GM19397 (cell line): ENCODE results near the gene SEC61A1.

Experiments
- ATAC-seq: cut with Tn5 transposase; IDR thresholded peaks from one replicate; pipeline ENCODE4 v1.9.1; 2021; ENCODE audit warnings: mild to moderate bottlenecking, moderate library complexity; ENCODE audit not compliant: unreplicated experiment

SEC61A1 gene

DNA sequence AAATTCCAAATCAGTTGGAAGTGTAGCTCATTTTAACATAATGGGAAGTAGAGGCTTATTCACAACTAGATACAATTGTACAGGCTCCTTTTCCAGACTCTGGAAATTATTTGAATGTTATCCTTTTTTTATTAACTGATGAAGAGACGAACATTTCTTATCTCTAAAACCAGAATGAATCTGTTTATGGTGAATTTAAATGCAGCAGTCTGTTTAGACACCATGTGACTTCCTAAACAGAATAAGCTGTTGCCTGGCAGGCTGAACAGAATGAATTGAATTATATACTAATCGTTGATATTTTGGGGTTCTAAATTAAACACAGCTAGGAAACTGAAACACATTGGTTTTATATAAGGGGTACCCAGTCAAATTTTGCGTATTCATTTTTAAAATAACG is 4.0 kb downstream of the SEC61A1 start:
- ATAC-seq, result no peak

GRCh38 chr3:128060473-128061381 is 8.5 kb downstream of the SEC61A1 start:
- no peak for ATAC-seq

DNA sequence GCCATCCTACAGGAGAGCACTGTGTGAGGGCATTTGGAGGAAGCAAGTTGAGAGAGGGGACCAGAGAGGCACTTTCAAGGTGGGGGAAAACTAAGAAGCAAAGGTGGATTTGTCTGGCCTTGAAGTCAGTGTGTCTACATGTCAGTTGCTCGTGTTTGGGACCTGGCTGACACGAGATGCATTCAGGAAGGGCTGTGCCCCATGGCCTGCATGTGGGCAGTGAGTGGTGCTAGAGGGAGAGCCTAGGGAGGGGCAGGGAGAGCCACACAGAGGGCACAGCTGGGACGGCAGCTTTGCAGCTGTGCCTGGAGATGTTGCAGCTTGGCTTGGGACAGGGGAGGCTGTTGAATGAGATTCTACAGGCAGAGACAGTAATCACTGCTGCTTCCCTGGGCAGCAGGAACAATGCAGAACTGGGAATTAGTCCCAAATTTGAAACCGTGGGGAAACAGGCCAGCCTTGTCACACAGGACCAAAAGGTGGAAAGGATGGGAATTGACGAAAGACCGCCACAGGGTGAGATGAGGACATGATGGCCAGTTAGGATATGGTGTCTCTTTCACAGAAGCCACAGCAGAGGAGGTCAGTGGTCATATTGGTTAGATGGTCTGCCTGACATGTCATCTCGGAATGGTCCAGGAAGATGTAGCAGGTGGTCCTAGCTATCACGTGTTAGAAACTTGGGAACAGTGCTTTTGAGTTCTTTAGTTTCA is 10.0 kb downstream of the SEC61A1 start:
- ATAC-seq, result no peak

DNA sequence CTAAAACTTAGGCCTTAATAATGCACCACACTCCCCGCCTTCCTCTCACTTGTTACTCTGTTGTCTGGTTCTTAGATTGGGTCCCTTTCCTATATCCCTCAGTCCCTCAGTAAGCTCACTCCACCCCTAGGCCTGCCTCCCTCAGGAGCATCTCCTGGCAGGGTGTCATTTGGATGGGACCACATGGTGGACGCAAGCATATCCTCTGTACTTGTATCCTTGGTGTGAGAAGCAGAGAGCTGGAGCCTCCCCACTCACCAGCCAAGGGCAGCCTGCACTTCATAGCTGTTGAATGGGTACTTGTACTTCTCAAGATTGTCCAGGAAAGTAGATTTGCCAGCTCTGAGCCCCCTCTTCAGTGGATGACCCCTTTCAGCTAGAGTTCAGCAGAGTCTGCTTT is 11.6 kb downstream of the SEC61A1 start:
- ATAC-seq, result no peak

GRCh38 chr3:128064962-128065361 is 12.7 kb downstream of the SEC61A1 start:
- ATAC-seq, result no peak

- ATAC-seq, result no peak
Observed at GRCh38 chr3:128066114-128066513, 13.9 kb downstream of the SEC61A1 start.

- ATAC-seq, result no peak
Observed at GRCh38 chr3:128066676-128067075, 14.4 kb downstream of the SEC61A1 start.

- no peak for ATAC-seq
Observed at GRCh38 chr3:128067489-128067888, 15.3 kb downstream of the SEC61A1 start.

- no peak for ATAC-seq
Observed at GRCh38 chr3:128068156-128068620, 16.0 kb downstream of the SEC61A1 start.

DNA sequence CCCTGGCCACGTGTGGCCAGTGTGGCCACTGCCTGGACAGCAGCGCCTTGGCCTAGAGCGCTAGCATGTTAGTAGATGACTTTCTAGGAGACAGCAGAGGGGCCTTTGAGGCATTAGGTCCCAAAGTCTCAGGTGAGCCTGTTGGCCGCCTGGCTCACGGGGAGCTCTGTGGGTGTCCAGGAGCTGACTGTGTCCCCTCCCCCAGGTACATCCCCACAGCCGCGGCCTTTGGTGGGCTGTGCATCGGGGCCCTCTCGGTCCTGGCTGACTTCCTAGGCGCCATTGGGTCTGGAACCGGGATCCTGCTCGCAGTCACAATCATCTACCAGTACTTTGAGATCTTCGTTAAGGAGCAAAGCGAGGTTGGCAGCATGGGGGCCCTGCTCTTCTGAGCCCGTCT is 17.0 kb downstream of the SEC61A1 start:
- no peak for ATAC-seq

DNA sequence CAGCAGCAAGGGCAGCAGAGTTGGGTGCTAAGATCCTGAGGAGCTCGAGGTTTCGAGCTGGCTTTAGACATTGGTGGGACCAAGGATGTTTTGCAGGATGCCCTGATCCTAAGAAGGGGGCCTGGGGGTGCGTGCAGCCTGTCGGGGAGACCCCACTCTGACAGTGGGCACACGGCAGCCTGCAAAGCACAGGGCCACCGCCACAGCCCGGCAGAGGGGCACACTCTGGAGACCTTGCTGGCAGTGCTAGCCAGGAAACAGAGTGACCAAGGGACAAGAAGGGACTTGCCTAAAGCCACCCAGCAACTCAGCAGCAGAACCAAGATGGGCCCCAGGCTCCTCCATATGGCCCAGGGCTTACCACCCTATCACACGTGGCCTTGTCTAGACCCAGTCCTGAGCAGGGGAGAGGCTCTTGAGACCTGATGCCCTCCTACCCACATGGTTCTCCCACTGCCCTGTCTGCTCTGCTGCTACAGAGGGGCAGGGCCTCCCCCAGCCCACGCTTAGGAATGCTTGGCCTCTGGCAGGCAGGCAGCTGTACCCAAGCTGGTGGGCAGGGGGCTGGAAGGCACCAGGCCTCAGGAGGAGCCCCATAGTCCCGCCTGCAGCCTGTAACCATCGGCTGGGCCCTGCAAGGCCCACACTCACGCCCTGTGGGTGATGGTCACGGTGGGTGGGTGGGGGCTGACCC is 18.8 kb downstream of the SEC61A1 start:
- no peak for ATAC-seq

DNA sequence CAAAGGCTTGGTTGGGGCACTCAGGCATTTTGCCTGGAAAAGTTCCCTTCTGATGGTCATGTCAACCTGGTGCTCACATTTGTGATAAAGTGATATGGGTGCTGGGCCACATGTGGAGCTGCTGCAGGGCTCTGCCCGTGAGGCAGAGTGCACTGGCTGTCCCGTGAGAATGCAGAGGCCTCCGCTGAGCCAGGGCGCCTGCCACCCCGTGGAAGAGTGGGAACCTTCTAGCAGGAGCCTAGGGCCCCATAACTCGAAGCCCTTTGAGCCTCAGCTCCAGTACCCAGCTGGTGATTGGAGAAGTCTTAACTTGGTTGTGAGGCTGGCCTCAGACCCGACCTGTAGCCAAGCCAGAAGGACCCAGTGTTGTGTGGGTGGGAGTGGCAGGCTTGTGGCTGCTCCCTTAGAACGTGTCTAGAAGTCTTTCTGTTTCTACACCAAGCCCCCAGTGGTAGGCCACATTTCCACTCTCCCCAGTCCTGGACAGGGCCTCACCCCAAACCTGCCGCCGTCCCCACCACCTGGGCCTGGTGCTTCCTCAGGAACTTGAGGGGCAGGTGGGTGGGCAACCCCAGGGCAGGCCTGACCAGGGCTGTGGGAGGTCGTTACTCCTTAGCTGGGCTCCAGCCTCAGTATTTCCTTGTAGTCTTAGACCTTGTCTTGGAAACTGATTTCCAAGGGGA is 19.7 kb downstream of the SEC61A1 start:
- ATAC-seq, result no peak

DNA sequence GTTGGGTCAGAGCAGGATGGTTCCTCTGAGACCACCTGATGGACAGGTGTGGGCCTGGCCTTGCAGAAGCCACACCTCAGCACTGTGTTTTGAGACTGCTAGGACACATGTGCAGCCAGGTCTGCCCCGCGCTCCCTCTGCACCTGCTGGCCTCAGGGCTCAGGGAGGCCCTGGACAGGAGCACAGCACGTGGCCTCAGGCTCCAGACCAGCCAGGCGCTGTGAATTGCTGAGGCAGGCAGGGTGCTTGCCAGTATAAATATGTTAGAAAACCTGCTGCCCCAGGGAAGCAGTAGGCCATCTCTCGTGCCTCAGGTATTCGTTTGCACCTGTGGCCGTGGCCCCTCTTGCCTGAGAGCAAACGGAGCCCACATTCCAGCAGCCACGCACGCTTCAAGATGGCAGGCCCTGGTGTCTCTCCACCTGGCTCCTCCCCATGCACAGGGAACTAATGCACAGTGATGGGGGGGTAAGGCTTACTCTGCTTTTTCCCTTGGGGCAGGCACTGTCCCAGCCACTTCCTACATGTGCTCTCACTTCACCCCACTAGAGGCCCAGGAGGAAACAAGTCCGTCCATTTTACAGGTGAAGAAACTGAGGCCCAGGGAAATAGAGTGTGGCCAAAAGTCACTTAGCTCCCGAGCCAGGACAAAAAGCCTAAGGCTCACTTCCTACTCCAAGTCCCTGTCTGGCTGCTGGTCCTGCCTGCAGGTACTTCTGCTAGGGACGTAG is 20.4 kb downstream of the SEC61A1 start:
- ATAC-seq, result no peak

DNA sequence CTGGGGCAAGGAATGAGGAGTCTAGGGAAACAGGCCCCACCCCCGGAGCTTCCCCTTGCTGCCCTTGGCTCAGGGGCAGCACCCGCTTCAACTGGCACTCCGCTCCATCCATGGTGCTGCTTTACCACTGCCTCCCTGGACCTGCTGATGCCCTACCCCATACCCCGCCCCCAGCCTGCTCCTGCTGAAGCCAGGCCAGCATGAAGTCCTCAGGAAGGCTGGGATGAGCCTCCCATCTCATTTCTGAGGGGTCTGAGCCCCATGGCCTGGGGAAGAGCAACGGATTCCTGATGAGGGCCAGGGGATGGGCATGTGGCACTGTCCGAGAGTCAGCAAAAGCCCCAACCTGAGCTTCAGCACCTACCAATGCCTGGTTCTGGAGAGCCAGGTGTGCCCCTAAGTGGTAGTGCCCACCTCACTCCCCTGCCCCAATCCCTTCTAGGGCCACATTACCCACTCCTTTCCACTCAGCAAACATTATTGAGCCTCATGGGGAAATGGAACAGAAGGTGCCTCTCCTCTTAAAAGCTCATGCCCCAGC is 21.0 kb downstream of the SEC61A1 start:
- no peak for ATAC-seq

DNA sequence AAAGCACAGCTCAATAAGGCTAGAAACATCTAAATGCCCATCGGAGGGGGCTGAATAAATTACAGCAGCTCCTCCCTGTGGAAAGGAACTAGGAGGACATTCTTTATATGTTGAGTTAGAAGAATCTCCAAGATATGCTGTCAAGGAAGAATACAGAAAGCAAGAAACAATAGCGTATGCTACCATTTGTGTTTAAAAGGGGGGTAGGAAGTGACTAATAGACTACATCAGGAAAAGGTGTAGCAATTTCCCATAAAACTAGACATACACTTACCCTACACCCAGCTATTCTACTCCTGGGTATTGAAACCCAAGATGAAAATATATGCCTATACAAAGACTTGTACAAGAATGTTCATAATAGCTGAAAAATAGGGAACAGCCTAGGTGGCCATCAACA is 21.6 kb downstream of the SEC61A1 start:
- ATAC-seq, result no peak

GRCh38 chr3:128074851-128075521 is 22.7 kb downstream of the SEC61A1 start:
- no peak for ATAC-seq

GRCh38 chr3:128075522-128076482 is 23.6 kb downstream of the SEC61A1 start:
- ATAC-seq, result peak; percentile 52

DNA sequence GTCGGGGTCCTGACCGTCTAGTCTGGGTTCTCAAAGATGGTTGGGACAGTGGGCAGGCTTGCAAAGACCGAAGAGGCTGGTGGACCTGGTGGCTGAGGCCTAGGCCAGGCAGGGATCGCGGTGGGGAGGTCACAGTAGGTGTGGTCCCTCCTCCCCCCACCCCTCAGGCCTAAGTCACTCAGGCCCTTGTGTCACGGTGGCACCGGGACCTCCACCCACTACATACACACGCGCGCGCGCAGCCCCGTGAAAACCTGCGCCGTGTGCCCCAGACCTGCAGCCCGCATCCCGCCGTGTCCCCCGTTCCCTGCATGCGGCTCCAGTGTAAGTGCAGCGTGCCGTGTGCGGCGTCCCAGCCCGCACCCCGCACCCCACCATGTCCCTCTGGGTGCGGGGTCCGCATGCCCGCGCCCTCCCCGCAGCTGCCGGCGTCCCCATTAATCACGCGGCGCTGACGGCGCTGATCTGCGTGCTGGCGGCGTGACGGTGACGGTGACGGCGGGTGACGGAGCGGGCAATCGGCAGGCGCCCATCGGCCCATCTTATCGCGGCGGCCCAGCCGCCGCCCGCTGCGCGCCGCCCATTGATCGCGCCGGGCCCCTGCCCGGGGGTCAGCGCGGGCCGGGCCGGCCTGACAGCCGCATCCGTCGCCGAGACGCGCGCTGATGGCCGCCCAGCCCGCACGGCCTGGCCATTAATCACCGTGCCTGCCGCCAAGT is 24.4 kb downstream of the SEC61A1 start:
- ATAC-seq, result no peak
